GM12878 (cell line): ENCODE results near the gene LDLRAD4. TPM values are rescaled to one million over a fixed set of nuclear protein-coding genes. Genes with fewer than 3 reads are reported as not detected.

Source experiments
- BACH1 ChIP-seq: fragments of 450-650 bp; IDR thresholded peaks from 2 replicates; pipeline ENCODE4 v1.6.1; 2017; ENCODE audit warnings: mild to moderate bottlenecking, borderline replicate concordance
- BHLHE40 ChIP-seq, 2 experiments: fragments of 450-650 bp in 1 of 2; IDR thresholded peaks; 2 replicates each; pipeline ENCODE4 v1.6.1; 2011 to 2017; ENCODE audit warnings: low read depth in 2 of 2, borderline replicate concordance in 1 of 2, improper control_type of control experiment in 1 of 2, low read length in 1 of 2, mild to moderate bottlenecking in 1 of 2
- MEF2B ChIP-seq: fragments of 450-650 bp; IDR thresholded peaks from 2 replicates; pipeline ENCODE4 v1.6.1; 2018; ENCODE audit warnings: mild to moderate bottlenecking, moderate library complexity; ENCODE audit not compliant: partially characterized antibody, poor library complexity, severe bottlenecking
- NBN ChIP-seq: fragments of 450-650 bp; IDR thresholded peaks from 2 replicates; pipeline ENCODE4 v1.6.1; 2016
- POLR2AphosphoS2 ChIP-seq: IDR thresholded peaks from 2 replicates; pipeline ENCODE4 v1.6.1; 2011; ENCODE audit warnings: low read depth, mild to moderate bottlenecking, low read length, improper control_type of control experiment, moderate library complexity
- RFX5 ChIP-seq: IDR thresholded peaks from 2 replicates; pipeline ENCODE4 v1.6.1; 2011; ENCODE audit warnings: low read depth, low read length, improper control_type of control experiment
- SMAD5 ChIP-seq: IDR thresholded peaks from 2 replicates; pipeline ENCODE4 v1.6.1; 2016; ENCODE audit warnings: antibody characterized with exemption, low read depth
- STAT3 ChIP-seq: IDR thresholded peaks from 2 replicates; pipeline ENCODE4 v1.6.1; 2011; ENCODE audit warnings: low read depth, low read length, improper control_type of control experiment
- TARDBP ChIP-seq: IDR thresholded peaks from 2 replicates; pipeline ENCODE4 v1.6.1; 2016; ENCODE audit warnings: borderline replicate concordance
- YY1 ChIP-seq: IDR thresholded peaks from 2 replicates; pipeline ENCODE4 v1.6.1; 2011; ENCODE audit warnings: low read depth, mild to moderate bottlenecking, low read length
- ZNF24 ChIP-seq: fragments of 450-650 bp; IDR thresholded peaks from 2 replicates; pipeline ENCODE4 v1.6.1; 2017; ENCODE audit warnings: antibody characterized with exemption, mild to moderate bottlenecking
- polyA plus RNA-seq, 11 experiments: library from polyadenylated mRNA; depleted of rRNA in 4 of 11; unstranded in 6 of 11; stranded (reverse) in 5 of 11; fragments of >200 nt; fragmentation: Nextera tagmentation in 4 of 11; fragmentation: Illumina TruSeq in 1 of 11; extraction: Ambion mirVana in 4 of 11; extraction: Trizol in 1 of 11; gene quantifications; 1 replicate in 1 of 11; 2 replicates in 10 of 11; pipeline versions ENCODE4 v1.2.1 to v1.2.3, GENCODE V29; 2011 to 2016; ENCODE audit warnings: inconsistent platforms in 2 of 11, missing spikeins in 2 of 11, low read depth in 1 of 11
- total RNA-seq, 4 experiments: library from RNA; depleted of rRNA in 3 of 4; stranded (reverse); fragments of >200 nt in 3 of 4; fragmentation: Illumina TruSeq in 1 of 4; extraction: Trizol in 1 of 4; gene quantifications; 2 replicates each; pipeline versions ENCODE4 v1.2.1 to v1.2.3, GENCODE V29; 2013 to 2021
- TF ChIP-seq, protein P1 (sequence below): fragments of 450-650 bp; IDR thresholded peaks from 2 replicates; pipeline ENCODE4 v1.6.1; 2017; ENCODE audit warnings: mild to moderate bottlenecking, moderate library complexity
- TF ChIP-seq, protein P2 (sequence below): fragments of 450-650 bp; formaldehyde crosslinking; IDR thresholded peaks from 2 replicates; pipeline ENCODE4 v1.5.0; 2022; ENCODE audit warnings: mild to moderate bottlenecking, missing genetic modification characterization

LDLRAD4 gene
- total and polyA plus RNA-seq, 10 of the 15 experiments (the other 5 are each of a cell fraction or from before 2014, with no cell fraction given): 2.7 to 16.8 (median 11.2) TPM

GRCh38 chr18:13437034-13437433 lies 218.5 kb downstream of the LDLRAD4 start (continued):
- TF ChIP-seq, protein P1, sequence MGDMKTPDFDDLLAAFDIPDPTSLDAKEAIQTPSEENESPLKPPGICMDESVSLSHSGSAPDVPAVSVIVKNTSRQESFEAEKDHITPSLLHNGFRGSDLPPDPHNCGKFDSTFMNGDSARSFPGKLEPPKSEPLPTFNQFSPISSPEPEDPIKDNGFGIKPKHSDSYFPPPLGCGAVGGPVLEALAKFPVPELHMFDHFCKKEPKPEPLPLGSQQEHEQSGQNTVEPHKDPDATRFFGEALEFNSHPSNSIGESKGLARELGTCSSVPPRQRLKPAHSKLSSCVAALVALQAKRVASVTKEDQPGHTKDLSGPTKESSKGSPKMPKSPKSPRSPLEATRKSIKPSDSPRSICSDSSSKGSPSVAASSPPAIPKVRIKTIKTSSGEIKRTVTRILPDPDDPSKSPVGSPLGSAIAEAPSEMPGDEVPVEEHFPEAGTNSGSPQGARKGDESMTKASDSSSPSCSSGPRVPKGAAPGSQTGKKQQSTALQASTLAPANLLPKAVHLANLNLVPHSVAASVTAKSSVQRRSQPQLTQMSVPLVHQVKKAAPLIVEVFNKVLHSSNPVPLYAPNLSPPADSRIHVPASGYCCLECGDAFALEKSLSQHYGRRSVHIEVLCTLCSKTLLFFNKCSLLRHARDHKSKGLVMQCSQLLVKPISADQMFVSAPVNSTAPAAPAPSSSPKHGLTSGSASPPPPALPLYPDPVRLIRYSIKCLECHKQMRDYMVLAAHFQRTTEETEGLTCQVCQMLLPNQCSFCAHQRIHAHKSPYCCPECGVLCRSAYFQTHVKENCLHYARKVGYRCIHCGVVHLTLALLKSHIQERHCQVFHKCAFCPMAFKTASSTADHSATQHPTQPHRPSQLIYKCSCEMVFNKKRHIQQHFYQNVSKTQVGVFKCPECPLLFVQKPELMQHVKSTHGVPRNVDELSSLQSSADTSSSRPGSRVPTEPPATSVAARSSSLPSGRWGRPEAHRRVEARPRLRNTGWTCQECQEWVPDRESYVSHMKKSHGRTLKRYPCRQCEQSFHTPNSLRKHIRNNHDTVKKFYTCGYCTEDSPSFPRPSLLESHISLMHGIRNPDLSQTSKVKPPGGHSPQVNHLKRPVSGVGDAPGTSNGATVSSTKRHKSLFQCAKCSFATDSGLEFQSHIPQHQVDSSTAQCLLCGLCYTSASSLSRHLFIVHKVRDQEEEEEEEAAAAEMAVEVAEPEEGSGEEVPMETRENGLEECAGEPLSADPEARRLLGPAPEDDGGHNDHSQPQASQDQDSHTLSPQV: no peak
- TF ChIP-seq TARDBP (no peak), YY1 (no peak), NBN (no peak), MEF2B (no peak), BHLHE40 (IDR thresholded peaks at IDR 0.05; ENCODE audit: borderline replicate concordance in 1 of 2, low read depth in 2 of 2, low read length in 1 of 2) (no peak), BACH1 (no peak), ZNF24 (no peak), SMAD5 (no peak), STAT3 (no peak), POLR2AphosphoS2 (no peak), RFX5 (no peak)
- TF ChIP-seq, protein P2, sequence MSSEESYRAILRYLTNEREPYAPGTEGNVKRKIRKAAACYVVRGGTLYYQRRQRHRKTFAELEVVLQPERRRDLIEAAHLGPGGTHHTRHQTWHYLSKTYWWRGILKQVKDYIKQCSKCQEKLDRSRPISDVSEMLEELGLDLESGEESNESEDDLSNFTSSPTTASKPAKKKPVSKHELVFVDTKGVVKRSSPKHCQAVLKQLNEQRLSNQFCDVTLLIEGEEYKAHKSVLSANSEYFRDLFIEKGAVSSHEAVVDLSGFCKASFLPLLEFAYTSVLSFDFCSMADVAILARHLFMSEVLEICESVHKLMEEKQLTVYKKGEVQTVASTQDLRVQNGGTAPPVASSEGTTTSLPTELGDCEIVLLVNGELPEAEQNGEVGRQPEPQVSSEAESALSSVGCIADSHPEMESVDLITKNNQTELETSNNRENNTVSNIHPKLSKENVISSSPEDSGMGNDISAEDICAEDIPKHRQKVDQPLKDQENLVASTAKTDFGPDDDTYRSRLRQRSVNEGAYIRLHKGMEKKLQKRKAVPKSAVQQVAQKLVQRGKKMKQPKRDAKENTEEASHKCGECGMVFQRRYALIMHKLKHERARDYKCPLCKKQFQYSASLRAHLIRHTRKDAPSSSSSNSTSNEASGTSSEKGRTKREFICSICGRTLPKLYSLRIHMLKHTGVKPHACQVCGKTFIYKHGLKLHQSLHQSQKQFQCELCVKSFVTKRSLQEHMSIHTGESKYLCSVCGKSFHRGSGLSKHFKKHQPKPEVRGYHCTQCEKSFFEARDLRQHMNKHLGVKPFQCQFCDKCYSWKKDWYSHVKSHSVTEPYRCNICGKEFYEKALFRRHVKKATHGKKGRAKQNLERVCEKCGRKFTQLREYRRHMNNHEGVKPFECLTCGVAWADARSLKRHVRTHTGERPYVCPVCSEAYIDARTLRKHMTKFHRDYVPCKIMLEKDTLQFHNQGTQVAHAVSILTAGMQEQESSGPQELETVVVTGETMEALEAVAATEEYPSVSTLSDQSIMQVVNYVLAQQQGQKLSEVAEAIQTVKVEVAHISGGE: no peak
- TF ChIP-seq, all 136 proteins: peak for 0
